HG02884 (cell line): Measurements from ENCODE around the gene NUMBL.
"Not testable (repeated sequence)": the region's sequence is repeated elsewhere in the genome, so short reads cannot be mapped to it uniquely, and the experiment has no call there.

ENCODE experiments used
- ATAC-seq: cut with Tn5 transposase; IDR thresholded peaks from one replicate; pipeline ENCODE4 v1.9.1; 2021; ENCODE audit warnings: mild to moderate bottlenecking, moderate library complexity; ENCODE audit not compliant: unreplicated experiment

NUMBL gene

GRCh38 chr19:40638327-40638726, 52.1 kb downstream of the NUMBL start:
- no peak for ATAC-seq

- no peak for ATAC-seq
Measured at GRCh38 chr19:40633207-40633606, 57.2 kb downstream of the NUMBL start.

GRCh38 chr19:40632311-40633036, 58.0 kb downstream of the NUMBL start:
- no peak for ATAC-seq

GRCh38 chr19:40630571-40631160, 59.8 kb downstream of the NUMBL start:
- ATAC-seq = no peak

- ATAC-seq = no peak
Measured at GRCh38 chr19:40629346-40629745, 61.1 kb downstream of the NUMBL start.

GRCh38 chr19:40627486-40628279, 62.8 kb downstream of the NUMBL start:
- no peak for ATAC-seq

GRCh38 chr19:40626918-40627317, 63.5 kb downstream of the NUMBL start:
- no peak for ATAC-seq

GRCh38 chr19:40625406-40626120, 64.9 kb downstream of the NUMBL start:
- ATAC-seq = no peak

GRCh38 chr19:40624369-40625153, 65.9 kb downstream of the NUMBL start:
- not testable (repeated sequence) for ATAC-seq

GRCh38 chr19:40623403-40624251, 66.8 kb downstream of the NUMBL start:
- no peak for ATAC-seq

GRCh38 chr19:40622773-40623075, 67.7 kb downstream of the NUMBL start:
- ATAC-seq = no peak

GRCh38 chr19:40621966-40622772, 68.3 kb downstream of the NUMBL start:
- no peak for ATAC-seq

GRCh38 chr19:40621283-40621682, 69.2 kb downstream of the NUMBL start:
- ATAC-seq = no peak

- ATAC-seq = no peak
Measured at GRCh38 chr19:40620161-40620485, 70.3 kb downstream of the NUMBL start.

GRCh38 chr19:40619333-40620160, 70.9 kb downstream of the NUMBL start:
- no peak for ATAC-seq

GRCh38 chr19:40617961-40618360, 72.5 kb downstream of the NUMBL start:
- ATAC-seq = no peak

- no peak for ATAC-seq
Measured at GRCh38 chr19:40616941-40617340, 73.5 kb downstream of the NUMBL start.

GRCh38 chr19:40616178-40616577, 74.3 kb downstream of the NUMBL start:
- no peak for ATAC-seq
